Measurements from ENCODE around the gene SURF1. TPM values are rescaled to one million over a fixed set of nuclear protein-coding genes. Genes with fewer than 3 reads are reported as not detected.

Gene SURF1
- total and polyA plus RNA-seq, 10 of the 15 experiments (the other 5 are each of a cell fraction or from before 2014, with no cell fraction given) = 17.9 to 46.4 (median 29.6) TPM

DNA sequence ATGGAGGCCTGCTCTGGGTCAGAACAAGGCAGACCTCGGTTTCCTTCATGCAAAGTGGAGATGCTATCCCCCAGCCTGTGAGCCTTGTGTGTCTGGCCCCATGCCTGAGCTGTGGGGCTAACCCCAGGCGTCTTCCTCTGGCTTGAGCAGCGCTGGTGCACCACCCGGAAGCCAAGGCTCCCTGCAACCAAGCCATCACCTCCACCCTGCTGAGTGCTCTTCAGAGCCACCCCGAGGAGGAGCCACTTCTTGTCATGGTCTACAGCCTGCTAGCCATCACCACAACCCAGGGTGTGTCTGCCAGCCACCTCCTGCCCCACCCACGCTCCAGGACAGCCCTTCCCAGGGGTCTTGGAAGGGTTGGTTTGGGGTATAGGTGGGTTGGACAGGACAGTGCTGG is 45.3 kb upstream of the SURF1 start:
- 80% methylated on average over 6 of the region's 6 CpGs for WGBS (ENCODE audit: insufficient coverage, insufficient replicate concordance, low lambda C conversion rate, missing lambda C conversion rate)
- no peak for ATAC-seq
- ChIA-PET POLR2A (no interaction called here), CTCF (interaction anchor here (1.1 to 2.0 kb wide), 4 partner anchors 14 to 215 kb away, joined by 3 to 6 read pairs (median 6); no protein-coding TSS in a partner anchor), RAD21 (ENCODE audit: unreplicated experiment) (interaction anchor here (1.0 to 1.3 kb wide), 2 partner anchors 22 to 76 kb away, joined by 3 read pairs; no protein-coding TSS in a partner anchor), SMC1A (ENCODE audit: uncharacterized antibody, unreplicated experiment) (no interaction called here)
- BruUV-seq (replicated peaks) = no TSS peak
- FAIRE-seq = no peak
- H3K4me3 ChIP-seq = no peak overlapping the region
- no peaks in the 10 kb centered on the region for H3K9me3 ChIP-seq (replicated peaks; ENCODE audit: control insufficient read depth, insufficient read depth, low read length)
- H3K27ac ChIP-seq (ENCODE audit: control insufficient read depth, insufficient read depth) = no peak overlapping the region
- no peaks in the 10 kb centered on the region for H3K79me2 ChIP-seq (ENCODE audit: control insufficient read depth, insufficient read depth, low read length)
- no peaks in the 10 kb centered on the region for H3K27me3 ChIP-seq (replicated peaks in 1 of 2; ENCODE audit: control insufficient read depth in 2 of 2, insufficient read depth in 2 of 2, low read length in 1 of 2)
- H3K4me2 ChIP-seq (ENCODE audit: control insufficient read depth, insufficient read depth) = no peak overlapping the region
- intact Hi-C loops (cut with micrococcal nuclease; ENCODE audit: unreplicated experiment) (no loop called here), in situ Hi-C loops (cut with MboI) (no loop called here)
- peaks cover 14 to 21% of the 10 kb centered on the region in 2 experiments; a peak in 3 of 4 replicates for H3K36me3 ChIP-seq (ENCODE audit: control insufficient read depth in 2 of 2, insufficient read depth in 2 of 2, low read length in 1 of 2)
- H3K4me1 ChIP-seq (ENCODE audit: control insufficient read depth, insufficient read depth, low read length) = no peaks in the 10 kb centered on the region
- no peak overlapping the region for H2AFZ ChIP-seq (ENCODE audit: control insufficient read depth, low read depth, low read length)
- H3K9ac ChIP-seq (ENCODE audit: control insufficient read depth, insufficient read depth, low read length) = no peak overlapping the region
- no peaks in the 10 kb centered on the region; the same call in 1 of the 2 replicates for H4K20me1 ChIP-seq (ENCODE audit: control insufficient read depth, insufficient read depth)
- TF ChIP-seq EZH2 (IDR thresholded peaks at IDR 0.05; ENCODE audit: borderline replicate concordance, control insufficient read depth, low read depth, low read length) = no peak
- no peak for TF ChIP-seq RAD51 (IDR thresholded peaks at IDR 0.05)
- TF ChIP-seq, protein P1, sequence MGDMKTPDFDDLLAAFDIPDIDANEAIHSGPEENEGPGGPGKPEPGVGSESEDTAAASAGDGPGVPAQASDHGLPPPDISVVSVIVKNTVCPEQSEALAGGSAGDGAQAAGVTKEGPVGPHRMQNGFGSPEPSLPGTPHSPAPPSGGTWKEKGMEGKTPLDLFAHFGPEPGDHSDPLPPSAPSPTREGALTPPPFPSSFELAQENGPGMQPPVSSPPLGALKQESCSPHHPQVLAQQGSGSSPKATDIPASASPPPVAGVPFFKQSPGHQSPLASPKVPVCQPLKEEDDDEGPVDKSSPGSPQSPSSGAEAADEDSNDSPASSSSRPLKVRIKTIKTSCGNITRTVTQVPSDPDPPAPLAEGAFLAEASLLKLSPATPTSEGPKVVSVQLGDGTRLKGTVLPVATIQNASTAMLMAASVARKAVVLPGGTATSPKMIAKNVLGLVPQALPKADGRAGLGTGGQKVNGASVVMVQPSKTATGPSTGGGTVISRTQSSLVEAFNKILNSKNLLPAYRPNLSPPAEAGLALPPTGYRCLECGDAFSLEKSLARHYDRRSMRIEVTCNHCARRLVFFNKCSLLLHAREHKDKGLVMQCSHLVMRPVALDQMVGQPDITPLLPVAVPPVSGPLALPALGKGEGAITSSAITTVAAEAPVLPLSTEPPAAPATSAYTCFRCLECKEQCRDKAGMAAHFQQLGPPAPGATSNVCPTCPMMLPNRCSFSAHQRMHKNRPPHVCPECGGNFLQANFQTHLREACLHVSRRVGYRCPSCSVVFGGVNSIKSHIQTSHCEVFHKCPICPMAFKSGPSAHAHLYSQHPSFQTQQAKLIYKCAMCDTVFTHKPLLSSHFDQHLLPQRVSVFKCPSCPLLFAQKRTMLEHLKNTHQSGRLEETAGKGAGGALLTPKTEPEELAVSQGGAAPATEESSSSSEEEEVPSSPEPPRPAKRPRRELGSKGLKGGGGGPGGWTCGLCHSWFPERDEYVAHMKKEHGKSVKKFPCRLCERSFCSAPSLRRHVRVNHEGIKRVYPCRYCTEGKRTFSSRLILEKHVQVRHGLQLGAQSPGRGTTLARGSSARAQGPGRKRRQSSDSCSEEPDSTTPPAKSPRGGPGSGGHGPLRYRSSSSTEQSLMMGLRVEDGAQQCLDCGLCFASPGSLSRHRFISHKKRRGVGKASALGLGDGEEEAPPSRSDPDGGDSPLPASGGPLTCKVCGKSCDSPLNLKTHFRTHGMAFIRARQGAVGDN (IDR thresholded peaks at IDR 0.05) = no peak
- DNase-seq (ENCODE audit: low read depth, low spot score) = no peak
